GM13977 (cell line): ENCODE data around the gene GOT1.

Experiments
- DNase-seq: peaks from one replicate; pipeline ENCODE4 v3.0.0; 2012; ENCODE audit warnings: low spot score
- in situ Hi-C: fragments of 300-500 bp; cut with MboI; formaldehyde crosslinking; loops from one replicate; pipeline ENCODE4 v1.12.0; 2022; ENCODE audit warnings: low sequenced_read_pairs, low pct_unique_long_range_greater_than_20kb, mixed read lengths, inconsistent platforms; ENCODE audit not compliant: unreplicated experiment
- TF ChIP-seq, protein P1 (sequence below): IDR thresholded peaks from 2 replicates; pipeline ENCODE4 v1.5.1; 2012; ENCODE audit warnings: mild to moderate bottlenecking, control low read depth; ENCODE audit not compliant: insufficient read depth; ENCODE audit errors: extremely low read depth, missing control alignments

GOT1 gene

DNA sequence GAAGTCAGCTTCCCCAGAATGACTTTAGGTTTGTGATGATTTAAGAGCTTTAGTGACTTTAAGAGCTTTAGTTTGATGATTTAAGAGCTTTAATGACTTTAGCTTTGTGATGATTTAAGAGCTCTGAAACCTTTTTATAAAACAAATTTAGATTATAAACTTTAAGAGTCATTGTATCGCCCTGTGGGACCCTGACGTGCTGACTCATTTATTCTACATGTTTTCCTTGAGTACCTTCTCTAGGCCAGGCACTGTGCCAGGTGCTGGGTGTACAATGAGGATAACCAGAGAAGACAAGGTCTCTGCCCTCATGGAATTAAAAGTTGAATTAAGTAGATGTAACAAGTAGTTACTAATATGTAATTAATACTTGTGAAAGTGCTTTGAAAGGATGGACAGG, 55.9 kb downstream of the GOT1 start:
- in situ Hi-C loops, result no loop called here
- TF ChIP-seq, protein P1, sequence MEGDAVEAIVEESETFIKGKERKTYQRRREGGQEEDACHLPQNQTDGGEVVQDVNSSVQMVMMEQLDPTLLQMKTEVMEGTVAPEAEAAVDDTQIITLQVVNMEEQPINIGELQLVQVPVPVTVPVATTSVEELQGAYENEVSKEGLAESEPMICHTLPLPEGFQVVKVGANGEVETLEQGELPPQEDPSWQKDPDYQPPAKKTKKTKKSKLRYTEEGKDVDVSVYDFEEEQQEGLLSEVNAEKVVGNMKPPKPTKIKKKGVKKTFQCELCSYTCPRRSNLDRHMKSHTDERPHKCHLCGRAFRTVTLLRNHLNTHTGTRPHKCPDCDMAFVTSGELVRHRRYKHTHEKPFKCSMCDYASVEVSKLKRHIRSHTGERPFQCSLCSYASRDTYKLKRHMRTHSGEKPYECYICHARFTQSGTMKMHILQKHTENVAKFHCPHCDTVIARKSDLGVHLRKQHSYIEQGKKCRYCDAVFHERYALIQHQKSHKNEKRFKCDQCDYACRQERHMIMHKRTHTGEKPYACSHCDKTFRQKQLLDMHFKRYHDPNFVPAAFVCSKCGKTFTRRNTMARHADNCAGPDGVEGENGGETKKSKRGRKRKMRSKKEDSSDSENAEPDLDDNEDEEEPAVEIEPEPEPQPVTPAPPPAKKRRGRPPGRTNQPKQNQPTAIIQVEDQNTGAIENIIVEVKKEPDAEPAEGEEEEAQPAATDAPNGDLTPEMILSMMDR, result no peak
- no peak for DNase-seq

DNA sequence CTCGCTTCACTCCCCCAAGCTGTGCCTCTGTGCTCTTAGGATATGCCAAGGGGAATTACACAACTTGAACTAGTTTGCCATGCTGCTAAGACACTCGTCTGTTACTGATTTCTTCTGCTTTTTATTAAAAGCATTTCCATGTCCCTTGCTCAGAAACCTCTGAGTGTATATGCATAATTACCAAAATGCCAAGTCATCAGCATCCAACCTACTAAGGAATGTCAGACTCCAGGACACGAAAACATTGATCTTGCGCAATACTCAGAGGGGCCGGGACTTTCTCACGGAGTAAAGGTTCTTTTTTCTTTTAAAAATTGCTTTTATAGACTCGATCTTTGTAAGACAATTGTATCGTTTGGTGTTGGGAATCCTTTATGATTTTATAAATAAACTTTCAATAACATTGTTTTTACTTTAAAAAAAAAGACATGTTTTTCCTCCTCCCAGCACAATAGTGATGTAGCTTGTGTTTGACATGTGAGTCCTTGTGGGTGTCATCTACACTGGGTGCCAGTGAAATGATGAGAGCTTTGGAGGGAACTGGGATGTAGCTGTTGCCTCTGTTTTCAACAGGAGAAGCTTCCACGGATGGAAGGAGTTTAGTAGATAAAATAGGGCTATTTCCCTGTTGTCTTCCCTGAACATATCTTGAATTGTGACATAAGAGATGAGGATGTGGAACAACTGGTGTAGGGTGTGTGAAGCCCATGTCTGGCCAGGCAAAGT, 57.7 kb downstream of the GOT1 start:
- DNase-seq, result no peak
- in situ Hi-C loops, result no loop called here

DNA sequence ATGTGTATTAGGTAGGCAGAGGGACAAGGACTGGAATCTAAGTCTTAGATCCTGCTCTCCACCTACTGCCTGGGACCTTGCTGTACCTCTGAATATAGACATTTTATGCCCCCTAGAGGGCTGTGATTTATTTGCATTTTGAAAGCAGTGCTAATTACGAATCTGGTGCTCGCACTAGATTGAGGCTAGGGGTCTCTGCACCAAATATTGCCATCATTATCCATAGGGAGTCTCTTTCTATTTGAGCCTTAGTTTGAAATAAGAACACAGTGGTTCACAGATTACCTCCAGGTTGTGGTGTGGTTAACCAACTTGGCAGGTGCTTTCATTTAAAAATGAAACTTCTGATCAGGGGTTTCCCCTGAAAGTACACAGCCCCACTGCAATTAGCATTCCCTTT, 59.4 kb downstream of the GOT1 start:
- in situ Hi-C loops, result no loop called here
- TF ChIP-seq, protein P1, result peak; percentile 36
- peak; percentile 50 for DNase-seq

More for the DNA sequence above, 57.7 kb downstream of the GOT1 start:
- TF ChIP-seq, protein P1, result no peak

DNA sequence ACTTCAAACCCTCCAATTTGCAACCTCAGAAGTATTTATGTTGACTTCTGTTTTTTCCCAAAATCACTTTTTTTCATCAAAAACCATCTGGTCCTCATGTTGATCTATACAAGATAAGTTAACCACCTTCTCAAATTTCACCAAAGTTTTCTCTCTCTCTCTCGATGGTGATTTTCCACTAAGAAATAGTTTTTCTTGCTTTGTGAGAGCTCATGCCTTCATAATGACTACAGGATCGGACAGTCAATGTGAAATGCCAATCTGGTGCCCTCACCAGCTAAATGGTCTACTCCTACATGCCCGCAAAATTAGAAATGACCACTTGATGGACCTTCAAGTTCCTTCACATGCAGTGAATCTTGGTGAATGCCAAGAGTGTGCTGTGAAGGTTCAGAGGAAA, 60.9 kb downstream of the GOT1 start:
- TF ChIP-seq, protein P1, result no peak
- in situ Hi-C loops, result no loop called here
- DNase-seq, result no peak

DNA sequence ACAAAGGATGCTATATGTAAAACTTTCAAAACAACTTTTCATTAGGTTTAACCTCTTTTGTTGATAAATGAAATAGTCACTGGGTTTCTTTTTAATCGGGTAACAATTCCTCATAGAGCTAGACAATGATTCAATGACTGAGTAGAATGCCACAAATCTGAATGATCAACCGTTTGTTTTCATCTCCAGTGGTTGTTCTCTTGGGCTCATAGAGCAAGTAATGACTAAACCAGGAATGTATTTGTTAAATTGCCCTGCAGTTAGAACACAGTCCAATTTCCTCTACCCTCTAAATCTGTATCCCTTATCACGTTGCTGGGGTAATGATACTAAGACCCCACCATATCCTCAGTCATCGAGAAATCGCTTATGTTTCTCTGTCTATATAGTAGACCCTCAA, 61.3 kb downstream of the GOT1 start:
- TF ChIP-seq, protein P1, result no peak
- in situ Hi-C loops, result no loop called here
- DNase-seq, result no peak

DNA sequence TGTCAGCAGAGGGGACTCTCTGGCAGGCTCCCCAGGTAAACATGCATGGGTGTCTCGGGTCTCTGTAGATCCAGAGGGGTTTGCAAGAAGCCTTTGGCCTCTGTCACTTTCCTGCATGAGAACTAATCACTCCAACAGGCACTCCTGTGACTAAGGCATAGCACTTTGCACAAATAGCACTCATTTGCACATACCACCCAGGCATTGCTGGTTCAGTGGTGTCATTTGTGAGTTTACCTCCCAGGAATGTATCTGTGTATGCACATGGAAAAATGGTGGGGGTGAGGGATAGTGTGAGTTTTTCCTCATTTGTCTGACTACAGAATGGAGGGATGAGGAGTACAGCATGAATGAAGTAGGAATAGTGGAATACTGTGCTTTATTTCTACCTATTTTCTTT, 61.8 kb downstream of the GOT1 start:
- no peak for DNase-seq
- TF ChIP-seq, protein P1, result no peak
- in situ Hi-C loops, result no loop called here

DNA sequence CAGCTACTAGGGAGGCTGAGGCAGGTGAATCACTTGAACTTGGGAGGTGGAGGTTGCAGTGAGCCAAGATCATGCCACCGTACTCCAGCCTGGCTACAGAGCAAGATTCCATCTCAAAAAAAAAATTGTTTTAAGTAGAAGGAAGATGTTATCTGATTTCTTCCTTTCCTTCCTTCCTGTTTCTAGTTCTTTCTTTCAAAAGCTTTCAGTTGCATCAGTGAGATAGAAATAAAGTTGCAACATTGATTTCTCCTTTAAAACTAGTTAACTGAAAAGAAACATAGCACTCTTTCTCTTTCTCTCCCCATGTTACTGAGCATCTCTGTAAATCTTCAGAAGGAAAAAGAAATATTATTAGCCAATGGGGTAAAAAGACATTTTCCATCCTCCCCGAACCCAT, 63.8 kb downstream of the GOT1 start:
- in situ Hi-C loops, result no loop called here
- no peak for DNase-seq
- TF ChIP-seq, protein P1, result no peak
